HL-60 (cell line): ENCODE results near the gene COMP.

Source experiments
- DNase-seq, 2 experiments: peaks; one replicate each; pipeline ENCODE4 v3.0.0-alpha.2; 2010 to 2020; ENCODE audit warnings: low read depth in 1 of 2, low spot score in 1 of 2
- H3K27ac ChIP-seq: fragments of 250-450 bp; sonication (Bioruptor Pico); replicated peaks from 2 replicates; pipeline ENCODE4 v1.5.1; 2020; ENCODE audit warnings: mild to moderate bottlenecking, moderate library complexity
- H3K27me3 ChIP-seq: fragments of 250-450 bp; sonication (Bioruptor Pico); 2 replicates; pipeline ENCODE4 v1.5.1; 2021; ENCODE audit warnings: mild to moderate bottlenecking, moderate library complexity; ENCODE audit not compliant: insufficient read depth, poor library complexity, severe bottlenecking
- H3K4me3 ChIP-seq: replicated peaks from 2 replicates; pipeline ENCODE4 v1.5.1; 2011; ENCODE audit warnings: mild to moderate bottlenecking, control low read depth, low read length; ENCODE audit not compliant: insufficient read depth
- GABPA ChIP-seq: IDR thresholded peaks from 2 replicates; pipeline ENCODE4 v1.6.1; 2012; ENCODE audit warnings: low read depth
- POLR2AphosphoS5 ChIP-seq: IDR thresholded peaks from 2 replicates; pipeline ENCODE4 v1.6.1; 2012; ENCODE audit warnings: low read depth
- SPI1 ChIP-seq: IDR thresholded peaks from 2 replicates; pipeline ENCODE4 v1.6.1; 2012; ENCODE audit warnings: low read depth, mild to moderate bottlenecking, borderline replicate concordance
- TF ChIP-seq, protein P1 (sequence below): IDR thresholded peaks from 2 replicates; pipeline ENCODE4 v1.6.1; 2012; ENCODE audit warnings: low read depth; ENCODE audit not compliant: insufficient replicate concordance
- TF ChIP-seq, protein P2 (sequence below): IDR thresholded peaks from one replicate; pipeline ENCODE4 v1.5.1; 2011; ENCODE audit warnings: low read length, control low read depth, inconsistent platforms; ENCODE audit not compliant: insufficient read depth

COMP gene

DNA sequence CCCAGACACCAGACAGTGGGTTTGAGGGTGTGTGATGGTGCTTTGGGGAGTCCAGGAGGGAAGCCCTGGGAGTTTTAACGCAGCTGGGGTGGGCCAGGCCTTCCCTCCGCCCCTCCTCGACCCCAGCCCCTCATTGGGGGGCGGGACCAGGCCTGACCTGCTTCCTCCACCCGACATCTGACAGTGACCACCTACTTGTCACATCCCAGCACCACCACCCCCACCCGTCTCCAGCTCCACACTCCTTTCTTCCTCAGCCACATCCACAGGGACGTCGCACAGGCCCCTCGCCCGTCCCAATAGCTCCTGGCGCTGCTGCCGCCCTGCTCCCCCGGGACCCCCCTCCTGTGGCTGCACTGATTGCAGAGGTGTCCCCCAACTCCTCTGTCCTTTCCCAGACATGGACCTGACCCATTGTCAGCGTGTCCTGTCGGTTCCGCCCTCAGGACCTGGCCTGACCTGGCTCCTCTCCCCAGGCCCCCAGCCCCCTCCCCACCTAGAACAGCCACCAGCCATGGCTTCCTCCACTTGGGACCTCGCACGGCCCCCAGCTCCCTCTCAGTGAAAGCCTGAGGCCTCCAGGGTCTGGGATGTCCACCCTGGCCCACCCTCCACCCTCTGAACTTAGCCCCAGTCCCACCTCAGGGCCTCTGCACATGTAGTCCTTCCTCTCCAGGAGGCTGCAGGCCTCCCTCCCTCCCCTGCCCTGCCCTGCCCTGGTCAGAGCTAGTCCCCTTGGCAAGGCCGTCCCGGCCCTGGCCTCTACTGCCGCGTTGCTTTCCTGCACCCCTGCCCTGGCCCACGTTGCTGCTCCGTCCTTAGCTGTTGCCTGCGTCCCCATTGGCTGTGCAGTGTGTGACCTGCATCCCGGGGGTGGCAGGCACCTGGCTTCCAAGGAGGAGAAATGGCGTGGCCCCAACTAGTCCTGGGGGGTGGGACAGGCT is 30.4 kb downstream of the COMP start:
- TF ChIP-seq, protein P1, sequence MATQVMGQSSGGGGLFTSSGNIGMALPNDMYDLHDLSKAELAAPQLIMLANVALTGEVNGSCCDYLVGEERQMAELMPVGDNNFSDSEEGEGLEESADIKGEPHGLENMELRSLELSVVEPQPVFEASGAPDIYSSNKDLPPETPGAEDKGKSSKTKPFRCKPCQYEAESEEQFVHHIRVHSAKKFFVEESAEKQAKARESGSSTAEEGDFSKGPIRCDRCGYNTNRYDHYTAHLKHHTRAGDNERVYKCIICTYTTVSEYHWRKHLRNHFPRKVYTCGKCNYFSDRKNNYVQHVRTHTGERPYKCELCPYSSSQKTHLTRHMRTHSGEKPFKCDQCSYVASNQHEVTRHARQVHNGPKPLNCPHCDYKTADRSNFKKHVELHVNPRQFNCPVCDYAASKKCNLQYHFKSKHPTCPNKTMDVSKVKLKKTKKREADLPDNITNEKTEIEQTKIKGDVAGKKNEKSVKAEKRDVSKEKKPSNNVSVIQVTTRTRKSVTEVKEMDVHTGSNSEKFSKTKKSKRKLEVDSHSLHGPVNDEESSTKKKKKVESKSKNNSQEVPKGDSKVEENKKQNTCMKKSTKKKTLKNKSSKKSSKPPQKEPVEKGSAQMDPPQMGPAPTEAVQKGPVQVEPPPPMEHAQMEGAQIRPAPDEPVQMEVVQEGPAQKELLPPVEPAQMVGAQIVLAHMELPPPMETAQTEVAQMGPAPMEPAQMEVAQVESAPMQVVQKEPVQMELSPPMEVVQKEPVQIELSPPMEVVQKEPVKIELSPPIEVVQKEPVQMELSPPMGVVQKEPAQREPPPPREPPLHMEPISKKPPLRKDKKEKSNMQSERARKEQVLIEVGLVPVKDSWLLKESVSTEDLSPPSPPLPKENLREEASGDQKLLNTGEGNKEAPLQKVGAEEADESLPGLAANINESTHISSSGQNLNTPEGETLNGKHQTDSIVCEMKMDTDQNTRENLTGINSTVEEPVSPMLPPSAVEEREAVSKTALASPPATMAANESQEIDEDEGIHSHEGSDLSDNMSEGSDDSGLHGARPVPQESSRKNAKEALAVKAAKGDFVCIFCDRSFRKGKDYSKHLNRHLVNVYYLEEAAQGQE: no peak
- TF ChIP-seq, protein P2, sequence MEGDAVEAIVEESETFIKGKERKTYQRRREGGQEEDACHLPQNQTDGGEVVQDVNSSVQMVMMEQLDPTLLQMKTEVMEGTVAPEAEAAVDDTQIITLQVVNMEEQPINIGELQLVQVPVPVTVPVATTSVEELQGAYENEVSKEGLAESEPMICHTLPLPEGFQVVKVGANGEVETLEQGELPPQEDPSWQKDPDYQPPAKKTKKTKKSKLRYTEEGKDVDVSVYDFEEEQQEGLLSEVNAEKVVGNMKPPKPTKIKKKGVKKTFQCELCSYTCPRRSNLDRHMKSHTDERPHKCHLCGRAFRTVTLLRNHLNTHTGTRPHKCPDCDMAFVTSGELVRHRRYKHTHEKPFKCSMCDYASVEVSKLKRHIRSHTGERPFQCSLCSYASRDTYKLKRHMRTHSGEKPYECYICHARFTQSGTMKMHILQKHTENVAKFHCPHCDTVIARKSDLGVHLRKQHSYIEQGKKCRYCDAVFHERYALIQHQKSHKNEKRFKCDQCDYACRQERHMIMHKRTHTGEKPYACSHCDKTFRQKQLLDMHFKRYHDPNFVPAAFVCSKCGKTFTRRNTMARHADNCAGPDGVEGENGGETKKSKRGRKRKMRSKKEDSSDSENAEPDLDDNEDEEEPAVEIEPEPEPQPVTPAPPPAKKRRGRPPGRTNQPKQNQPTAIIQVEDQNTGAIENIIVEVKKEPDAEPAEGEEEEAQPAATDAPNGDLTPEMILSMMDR: no peak
- TF ChIP-seq GABPA: no peak
- TF ChIP-seq SPI1: no peak
- no peak for TF ChIP-seq POLR2AphosphoS5
- Histone ChIP-seq H3K4me3 (no peak overlapping the region), H3K27ac (no peak overlapping the region), H3K27me3 (no peaks in the 10 kb centered on the region)
- no peak for DNase-seq

- TF ChIP-seq, protein P2: no peak
- TF ChIP-seq SPI1 (no peak), POLR2AphosphoS5 (no peak), GABPA (no peak)
- TF ChIP-seq, protein P1: no peak
- H3K27me3 ChIP-seq: no peaks in the 10 kb centered on the region
- no peak for DNase-seq
- no peak overlapping the region for H3K27ac ChIP-seq
- H3K4me3 ChIP-seq: no peak overlapping the region
Measured at GRCh38 chr19:18759995-18760426, 31.1 kb downstream of the COMP start.

DNA sequence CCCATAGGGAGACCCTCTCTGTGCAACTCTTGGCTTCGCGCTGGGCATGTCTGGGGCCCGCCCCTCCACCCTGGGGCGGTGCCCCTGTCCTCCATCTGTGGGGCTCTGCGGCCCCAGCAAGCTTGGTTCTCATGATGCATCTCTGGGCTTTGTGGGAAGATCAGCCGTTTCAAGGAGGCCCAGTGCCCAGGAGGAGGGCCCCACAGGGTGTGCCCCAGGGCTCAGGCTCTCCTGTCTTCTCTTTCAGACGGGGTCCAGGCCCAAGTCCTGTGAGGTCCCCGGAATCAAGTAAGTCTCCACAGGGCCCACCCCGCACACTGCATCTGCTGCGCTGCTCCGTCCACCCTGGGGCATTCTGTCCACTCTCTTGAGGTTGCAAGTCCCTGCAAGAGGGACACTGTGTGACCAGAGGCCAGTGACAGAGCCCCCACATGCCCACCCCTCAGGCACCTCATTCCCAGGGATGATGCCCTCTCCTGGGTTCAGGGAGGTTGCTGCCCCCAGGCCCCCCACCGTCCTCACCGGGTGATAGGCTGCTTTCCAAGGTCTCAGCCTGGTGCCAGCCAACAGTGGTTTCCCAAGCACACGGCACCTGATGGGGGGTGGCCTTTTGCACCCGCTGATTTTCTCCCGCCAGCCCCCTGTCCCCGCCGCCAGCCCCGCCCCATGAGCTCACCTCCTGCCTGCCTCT is 31.7 kb downstream of the COMP start:
- TF ChIP-seq GABPA (no peak), SPI1 (no peak), POLR2AphosphoS5 (no peak)
- TF ChIP-seq, protein P1: no peak
- TF ChIP-seq, protein P2: no peak
- H3K27ac ChIP-seq: no peak overlapping the region
- no peak for DNase-seq
- H3K27me3 ChIP-seq: no peaks in the 10 kb centered on the region
- H3K4me3 ChIP-seq: no peak overlapping the region
